HG03103 (cell line): ENCODE data around the gene LRCH4.
"Not testable (repeated sequence)": the region's sequence is repeated elsewhere in the genome, so short reads cannot be mapped to it uniquely, and the experiment has no call there.

ENCODE experiments used
- ATAC-seq: cut with Tn5 transposase; IDR thresholded peaks from one replicate; pipeline ENCODE4 v1.9.1; 2021; ENCODE audit warnings: low read depth; ENCODE audit not compliant: unreplicated experiment

Gene LRCH4

GRCh38 chr7:100546926-100547800 is 38.8 kb downstream of the LRCH4 start:
- ATAC-seq = no peak

DNA sequence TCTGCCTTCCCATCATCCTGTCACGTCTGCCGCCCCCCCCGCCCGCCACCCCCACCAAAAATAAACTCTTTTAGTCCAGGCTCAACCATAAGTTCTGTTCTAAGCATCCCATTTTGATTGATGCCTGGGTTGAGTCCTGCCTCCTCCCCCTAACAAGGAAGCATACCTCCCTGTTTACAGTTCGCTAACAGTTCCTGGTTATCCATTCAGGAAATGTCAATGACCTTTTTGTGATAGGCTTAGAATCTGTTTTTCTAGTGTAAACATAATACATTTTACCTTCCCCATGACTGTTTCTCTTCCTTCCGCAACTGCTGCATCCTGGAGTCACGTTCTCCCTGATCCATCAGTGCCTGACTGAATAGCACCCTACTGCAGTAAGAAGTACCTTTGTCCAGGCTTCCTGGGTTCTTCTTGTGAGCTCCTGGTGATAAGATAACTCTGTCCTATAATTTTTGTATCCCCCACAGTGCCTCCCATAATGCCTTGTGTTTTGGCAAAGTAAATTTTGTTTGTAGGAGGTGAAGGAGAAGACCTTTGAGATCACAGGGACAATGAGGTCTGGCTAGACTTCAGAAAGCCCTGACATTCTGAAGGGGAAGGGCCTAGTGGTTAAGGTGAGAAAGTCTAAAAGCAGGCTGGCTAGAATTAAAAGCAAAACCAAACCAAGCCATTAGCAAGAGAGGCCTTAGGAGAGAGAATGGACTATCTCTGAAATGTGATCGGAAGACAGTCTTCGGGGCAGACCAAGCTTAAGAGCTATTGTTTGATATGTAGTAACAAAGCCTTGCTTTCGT is 39.6 kb downstream of the LRCH4 start:
- no peak for ATAC-seq

DNA sequence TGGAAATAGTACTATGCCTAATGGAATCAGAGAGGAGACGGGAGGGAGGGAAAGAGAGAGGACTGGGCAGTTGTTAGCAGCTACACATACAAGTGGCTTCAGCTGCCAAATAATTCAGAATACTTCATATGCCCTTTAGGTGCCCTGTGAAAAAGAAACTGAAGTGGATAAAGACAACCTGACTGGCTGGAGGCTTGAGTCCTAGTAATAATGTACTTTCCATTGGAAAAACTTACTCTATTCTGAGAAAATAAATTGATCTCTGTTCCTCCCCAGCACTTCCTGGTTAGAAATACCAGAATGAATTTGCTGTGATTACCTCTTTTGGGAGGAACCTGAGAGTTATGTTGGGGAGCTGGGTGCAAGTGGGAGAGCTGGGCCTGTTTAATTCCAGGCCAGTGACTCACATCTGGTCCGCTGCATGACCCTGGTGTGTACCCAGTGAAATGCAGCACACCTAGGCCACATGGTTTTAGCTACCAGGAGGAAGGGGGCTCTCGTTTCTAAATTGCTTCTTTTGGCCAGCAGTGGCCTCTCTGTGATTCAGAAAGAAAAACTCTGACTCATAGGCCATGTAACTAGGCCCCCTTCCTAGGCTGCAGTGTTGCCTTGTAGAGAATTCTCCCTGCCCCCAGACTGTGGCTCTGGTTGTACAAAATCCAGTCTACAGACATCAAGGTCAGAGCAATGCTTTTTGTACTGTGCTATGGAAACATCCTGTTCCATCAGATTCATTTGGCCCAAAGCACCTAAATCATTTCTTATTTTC is 40.4 kb downstream of the LRCH4 start:
- ATAC-seq = peak; percentile 48

DNA sequence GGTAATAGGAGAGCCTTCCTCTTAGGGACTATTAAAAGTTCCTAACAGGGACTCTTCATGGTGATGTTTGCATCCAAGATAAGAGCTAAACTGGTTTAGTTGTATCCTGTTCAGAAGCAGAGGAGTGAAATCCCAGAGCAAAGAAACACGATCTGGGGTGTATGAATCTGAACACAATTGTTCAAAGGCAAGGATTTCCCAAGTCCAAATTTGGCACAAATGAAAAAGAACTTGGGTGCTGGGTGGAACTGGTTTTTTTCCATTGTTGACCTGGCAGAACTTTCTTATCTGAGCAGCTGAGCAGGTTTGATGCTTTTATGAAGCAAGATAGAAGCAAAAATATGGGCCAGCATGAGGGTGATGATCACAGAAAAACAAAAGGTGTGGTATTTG is 41.0 kb downstream of the LRCH4 start:
- ATAC-seq = no peak

DNA sequence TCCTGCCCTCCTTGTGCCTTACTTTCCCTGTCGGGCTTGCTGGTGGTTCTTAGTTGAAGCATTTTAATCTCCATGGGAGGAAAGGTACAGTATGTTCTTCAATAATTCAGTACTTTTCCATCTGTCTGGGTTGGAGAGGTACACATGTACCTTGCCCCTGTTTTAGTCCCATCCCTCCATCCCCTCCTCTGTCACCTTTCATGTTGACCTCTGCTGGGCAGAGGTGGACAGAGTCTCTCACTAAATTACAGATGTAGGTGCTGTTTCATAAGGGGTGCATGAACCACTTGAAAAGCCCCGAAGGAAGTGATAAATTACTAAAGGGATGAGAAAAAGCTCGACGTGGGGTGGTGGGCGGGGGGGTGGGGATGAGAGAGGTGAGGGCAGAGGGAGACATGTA is 41.5 kb downstream of the LRCH4 start:
- no peak for ATAC-seq

DNA sequence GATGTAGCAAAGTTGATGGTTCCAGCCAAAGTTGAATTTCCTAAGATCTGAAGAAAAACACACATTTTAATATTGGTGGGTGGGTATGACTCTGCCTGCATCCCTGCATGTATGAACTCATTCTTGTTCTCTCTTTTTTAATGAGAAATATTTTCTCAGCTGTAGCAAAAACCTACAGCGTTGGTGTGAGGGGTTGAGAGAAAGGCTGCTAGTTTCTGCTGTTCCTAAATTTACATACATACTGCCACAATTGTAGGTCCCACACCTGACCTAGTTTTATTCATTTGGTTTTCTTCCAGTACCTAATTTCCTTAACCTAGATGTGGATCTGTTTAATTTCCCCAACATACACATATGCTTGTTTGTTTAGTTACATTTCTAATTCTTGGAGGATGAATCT is 42.3 kb downstream of the LRCH4 start:
- no peak for ATAC-seq

GRCh38 chr7:100541309-100541708 is 44.6 kb downstream of the LRCH4 start:
- ATAC-seq = not testable (repeated sequence)

DNA sequence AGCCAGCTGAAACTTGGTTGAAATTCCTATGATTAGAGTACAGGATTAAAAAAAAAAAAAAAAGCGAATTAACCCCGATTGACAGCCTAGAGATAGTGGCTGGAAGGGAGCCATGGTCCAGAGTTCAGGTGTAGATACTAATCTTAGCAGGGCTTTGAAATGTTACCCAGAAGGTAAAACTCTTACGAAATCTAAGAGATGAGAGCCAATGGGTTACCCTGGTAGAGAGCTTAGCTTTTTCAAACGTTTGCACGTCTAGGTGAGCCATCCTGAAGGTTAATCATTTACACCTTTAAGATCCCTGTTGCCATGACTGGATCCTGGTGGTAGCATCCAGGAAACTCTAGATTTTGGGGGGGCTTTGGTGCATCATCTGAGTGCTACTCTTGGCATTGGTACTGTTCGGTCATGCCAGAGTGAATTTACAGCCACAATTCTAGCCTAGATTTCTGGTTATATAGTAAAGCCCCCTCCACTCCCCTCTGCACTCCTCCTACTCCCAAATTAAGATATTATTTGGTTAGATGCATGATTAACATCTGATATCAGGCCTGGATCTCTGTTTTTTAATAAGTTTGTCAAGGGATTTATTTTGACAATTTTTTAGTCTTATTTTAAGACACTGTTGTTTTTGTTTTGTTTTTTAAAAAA is 45.7 kb downstream of the LRCH4 start:
- no peak for ATAC-seq

- no peak for ATAC-seq
These were observed 46.4 kb downstream of the LRCH4 start for GRCh38 chr7:100539436-100540006.

DNA sequence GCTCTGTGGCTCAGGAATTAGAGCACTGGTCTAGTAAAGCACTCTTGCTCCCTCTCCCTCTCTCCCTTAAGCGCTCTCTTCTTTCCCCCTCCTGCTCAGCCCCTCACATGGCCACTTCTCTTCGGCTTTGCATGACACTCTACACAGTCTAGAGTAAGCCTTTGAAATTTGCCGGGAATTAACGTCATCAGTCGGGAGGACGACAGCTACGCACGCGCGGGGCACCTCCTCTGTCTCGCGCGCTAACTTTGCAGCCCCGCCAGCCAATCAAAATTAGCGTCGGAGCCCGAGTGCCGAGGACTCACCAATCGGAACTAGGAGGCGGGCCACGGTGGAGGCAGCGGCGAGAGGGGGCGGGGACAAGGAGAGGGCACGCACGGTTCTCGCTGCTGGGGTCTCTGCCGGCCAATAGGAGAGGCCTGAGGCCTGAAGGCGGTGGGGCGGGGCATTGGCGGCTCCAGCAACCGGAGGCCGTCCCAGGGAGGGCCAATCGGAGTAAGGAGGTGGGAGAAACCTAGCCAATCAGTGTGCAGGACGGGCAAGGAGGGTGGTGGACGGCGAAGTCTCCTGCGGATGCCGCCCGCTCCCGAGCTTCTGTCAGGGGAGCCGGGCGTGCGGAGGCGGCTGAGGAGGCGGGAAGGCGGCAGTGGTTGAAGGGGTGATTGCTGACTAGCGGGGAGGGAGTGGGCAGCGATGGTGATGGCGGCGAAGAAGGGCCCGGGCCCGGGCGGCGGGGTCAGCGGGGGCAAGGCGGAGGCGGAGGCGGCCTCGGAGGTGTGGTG is 47.1 kb downstream of the LRCH4 start, which contains the start of gene AGFG2:
Gene AGFG2, plus strand, starts transcription at position 550 of the 782 bp plus-strand sequence. Its CDS starts 144 bp downstream, at position 694.
- peak; percentile 92 for ATAC-seq

- ATAC-seq = no peak
These were observed 47.6 kb downstream of the LRCH4 start for GRCh38 chr7:100538348-100538653.

DNA sequence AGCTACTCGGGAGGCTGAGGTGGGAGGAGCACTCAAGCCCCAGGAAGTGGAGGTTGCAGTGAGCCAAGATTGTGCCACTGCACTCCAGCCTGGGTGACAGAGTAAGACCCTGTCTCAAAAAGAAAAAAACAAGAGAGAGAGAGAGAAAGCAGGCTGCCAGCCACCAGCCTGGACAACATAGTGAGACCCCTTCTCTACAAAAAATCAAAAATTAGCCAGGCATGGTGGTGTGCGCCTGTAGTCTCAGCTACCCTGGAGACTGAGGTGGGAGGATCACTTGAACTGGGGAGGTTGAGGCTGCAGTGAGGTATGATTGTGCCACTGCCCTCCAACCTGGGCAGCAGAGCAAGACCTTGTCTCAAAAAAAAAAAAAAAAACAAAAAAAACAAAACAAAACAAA is 49.2 kb downstream of the LRCH4 start:
- ATAC-seq = not testable (repeated sequence)

DNA sequence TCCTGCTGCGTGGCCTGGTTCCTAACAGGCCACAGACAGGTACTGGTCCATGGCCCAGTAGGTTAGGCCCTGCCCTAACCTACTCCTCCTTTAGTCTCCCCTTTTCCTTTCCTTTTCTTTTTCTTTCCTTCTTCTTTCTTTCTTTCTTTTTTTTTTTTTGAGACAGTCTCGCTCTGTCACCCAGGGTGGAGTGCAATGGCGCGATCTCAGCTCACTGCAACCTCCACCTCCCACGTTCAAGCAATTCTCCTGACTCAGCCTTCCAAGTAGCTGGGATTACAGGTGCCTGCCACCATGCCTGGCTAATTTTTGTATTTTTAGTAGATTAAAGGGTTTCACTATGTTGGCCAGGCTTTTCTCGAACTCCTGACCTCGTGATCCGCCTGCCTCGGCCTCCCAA is 49.9 kb downstream of the LRCH4 start:
- ATAC-seq = not testable (repeated sequence)

DNA sequence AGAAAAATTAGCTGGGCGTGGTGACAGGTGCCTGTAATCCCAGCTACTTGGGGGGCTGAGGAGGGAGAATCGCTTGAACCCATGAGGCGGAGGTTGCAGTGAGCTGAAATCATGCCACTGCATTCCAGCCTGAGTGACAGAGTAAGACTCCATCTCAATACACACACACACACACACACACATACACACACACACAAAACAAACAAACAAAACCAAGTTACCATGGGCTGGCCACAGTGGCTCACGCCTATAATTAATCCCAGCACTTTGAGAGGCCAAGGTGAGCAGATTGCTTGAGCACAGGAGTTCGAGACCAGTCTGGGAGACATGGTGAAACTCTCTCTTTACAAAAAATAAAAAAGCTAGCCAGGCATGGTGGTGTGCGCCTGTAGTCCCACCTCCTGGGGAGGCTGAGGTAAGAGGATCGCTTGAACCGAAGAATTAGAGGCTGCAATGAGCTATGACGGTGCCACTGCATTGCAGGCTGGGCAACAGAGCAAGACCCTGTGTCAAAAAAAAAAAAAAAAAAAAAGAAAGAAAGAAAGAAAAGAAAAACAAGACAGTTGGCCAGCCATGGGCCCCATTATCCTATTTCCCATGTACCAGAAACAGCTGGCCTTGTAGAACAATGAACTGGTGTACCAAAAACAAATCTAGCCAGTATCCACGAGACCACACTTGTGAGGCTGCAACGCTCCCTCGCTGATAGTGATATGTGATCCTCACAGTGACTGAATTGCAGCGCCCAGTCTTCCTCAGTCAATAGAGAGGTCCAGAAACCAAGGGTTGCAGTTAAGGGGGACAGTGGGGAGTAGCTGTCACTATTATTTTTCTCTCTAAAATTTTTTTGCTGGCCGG is 53.5 kb downstream of the LRCH4 start:
- no peak for ATAC-seq

GRCh38 chr7:100528108-100528866 is 57.6 kb downstream of the LRCH4 start:
- not testable (repeated sequence) for ATAC-seq
